Hematopoietic multipotent progenitor cell treated with erythropoietin and hydrocortisone succinate and interleukin-3 and kit ligand, for 8 days (in vitro differentiated cells): Measurements from ENCODE around the gene IFIT3.
"Not testable (repeated sequence)": the region's sequence is repeated elsewhere in the genome, so short reads cannot be mapped to it uniquely, and the experiment has no call there.

Source experiments
- DNase-seq: peaks from one replicate; pipeline ENCODE4 v3.0.0-alpha.2; 2015

IFIT3 gene

DNA sequence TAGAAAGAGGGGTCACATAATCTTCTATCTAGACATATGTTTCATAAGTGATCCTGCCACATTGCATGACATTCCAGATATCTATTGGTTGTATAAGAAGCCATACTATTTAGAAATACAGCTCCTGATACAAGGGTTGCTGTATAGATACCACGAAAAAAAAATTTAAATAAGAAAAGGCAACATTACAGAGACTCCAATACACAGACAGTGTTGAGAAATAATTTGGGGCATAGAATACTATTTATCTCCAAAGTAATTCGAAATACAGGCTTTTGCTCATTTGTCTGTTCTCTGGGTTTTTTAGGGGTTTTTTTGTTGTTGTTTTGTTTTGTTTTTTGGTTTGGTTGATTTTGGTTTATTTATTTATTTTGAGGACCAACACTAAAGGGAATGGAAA lies 23.4 kb upstream of the IFIT3 start:
- no peak for DNase-seq

DNA sequence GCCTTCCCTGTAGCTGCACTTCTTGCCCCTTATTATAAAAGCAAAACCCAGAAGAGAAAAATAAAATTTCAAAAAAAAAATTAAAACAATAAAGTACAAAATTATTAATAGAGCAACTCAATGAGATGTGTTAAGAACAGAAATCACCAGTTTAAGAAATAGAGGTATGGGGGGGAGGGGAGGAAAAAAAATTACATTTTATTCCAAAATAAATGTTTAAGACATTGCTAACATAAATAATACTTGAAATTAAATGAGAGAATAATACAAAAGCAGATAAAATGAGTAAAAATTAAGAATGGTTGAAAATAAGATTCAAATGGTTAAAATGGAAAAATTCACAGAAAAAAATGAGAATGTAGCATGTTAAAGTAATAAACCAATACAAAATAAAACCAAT lies 22.9 kb upstream of the IFIT3 start:
- no peak for DNase-seq

DNA sequence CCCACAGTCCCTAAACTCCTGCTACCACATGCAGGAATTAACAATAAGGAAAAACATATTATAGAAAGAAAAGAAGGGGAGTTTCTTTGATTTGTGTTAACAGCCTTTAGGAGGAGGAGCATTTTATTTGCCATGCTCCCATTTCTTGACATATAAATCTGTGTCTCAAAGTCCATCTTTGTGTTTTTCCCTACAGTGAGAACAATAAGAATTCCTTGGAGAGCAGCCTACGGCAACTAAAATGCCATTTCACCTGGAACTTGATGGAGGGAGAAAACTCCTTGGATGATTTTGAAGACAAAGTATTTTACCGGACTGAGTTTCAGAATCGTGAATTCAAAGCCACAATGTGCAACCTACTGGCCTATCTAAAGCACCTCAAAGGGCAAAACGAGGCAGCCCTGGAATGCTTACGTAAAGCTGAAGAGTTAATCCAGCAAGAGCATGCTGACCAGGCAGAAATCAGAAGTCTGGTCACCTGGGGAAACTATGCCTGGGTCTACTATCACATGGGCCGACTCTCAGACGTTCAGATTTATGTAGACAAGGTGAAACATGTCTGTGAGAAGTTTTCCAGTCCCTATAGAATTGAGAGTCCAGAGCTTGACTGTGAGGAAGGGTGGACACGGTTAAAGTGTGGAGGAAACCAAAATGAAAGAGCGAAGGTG lies 21.9 kb upstream of the IFIT3 start:
- DNase-seq, result no peak

DNA sequence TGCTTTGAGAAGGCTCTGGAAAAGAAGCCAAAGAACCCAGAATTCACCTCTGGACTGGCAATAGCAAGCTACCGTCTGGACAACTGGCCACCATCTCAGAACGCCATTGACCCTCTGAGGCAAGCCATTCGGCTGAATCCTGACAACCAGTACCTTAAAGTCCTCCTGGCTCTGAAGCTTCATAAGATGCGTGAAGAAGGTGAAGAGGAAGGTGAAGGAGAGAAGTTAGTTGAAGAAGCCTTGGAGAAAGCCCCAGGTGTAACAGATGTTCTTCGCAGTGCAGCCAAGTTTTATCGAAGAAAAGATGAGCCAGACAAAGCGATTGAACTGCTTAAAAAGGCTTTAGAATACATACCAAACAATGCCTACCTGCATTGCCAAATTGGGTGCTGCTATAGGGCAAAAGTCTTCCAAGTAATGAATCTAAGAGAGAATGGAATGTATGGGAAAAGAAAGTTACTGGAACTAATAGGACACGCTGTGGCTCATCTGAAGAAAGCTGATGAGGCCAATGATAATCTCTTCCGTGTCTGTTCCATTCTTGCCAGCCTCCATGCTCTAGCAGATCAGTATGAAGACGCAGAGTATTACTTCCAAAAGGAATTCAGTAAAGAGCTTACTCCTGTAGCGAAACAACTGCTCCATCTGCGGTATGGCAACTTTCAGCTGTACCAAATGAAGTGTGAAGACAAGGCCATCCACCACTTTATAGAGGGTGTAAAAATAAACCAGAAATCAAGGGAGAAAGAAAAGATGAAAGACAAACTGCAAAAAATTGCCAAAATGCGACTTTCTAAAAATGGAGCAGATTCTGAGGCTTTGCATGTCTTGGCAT lies 21.1 kb upstream of the IFIT3 start:
- DNase-seq, result no peak

DNA sequence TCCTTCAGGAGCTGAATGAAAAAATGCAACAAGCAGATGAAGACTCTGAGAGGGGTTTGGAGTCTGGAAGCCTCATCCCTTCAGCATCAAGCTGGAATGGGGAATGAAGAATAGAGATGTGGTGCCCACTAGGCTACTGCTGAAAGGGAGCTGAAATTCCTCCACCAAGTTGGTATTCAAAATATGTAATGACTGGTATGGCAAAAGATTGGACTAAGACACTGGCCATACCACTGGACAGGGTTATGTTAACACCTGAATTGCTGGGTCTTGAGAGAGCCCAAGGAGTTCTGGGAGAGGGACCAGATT lies 20.6 kb upstream of the IFIT3 start:
- DNase-seq, result no peak

DNA sequence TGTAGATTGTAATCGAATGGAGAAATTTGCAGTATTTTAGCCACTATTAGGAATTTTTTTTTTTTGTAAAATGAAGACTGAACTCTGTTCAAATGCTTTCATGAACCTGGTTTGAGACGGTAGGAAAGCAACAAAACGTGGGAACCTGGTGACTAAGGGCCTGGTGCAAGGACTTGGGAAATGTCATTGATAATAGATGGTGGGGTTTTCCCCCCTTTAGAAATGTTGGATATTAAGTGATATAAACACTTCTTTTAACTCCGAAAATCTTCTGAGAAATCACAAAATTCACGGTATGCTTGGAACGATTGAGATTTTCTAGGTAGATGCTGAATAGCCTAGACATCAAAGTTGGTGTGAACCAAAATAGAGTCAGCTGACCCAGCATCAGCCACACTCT lies 19.5 kb upstream of the IFIT3 start:
- DNase-seq, result no peak

DNA sequence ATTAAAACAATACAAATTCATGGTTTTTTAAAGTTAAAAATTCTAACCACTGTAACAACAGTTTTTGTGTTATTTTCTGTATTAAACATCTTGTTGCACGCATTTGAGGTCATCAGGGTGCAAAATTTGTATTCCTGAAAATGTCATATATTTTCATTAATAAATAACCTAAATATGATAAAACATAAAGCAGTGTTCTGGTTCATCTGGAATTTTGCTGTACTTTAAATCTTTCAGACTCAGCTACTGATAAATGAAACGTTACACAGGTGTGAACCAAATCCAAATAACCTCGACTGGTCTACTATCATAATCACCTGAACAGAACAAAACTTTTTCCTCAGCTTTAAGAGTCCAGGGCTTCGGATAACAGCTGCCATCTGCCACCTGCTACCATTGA lies 19.1 kb upstream of the IFIT3 start:
- no peak for DNase-seq

DNA sequence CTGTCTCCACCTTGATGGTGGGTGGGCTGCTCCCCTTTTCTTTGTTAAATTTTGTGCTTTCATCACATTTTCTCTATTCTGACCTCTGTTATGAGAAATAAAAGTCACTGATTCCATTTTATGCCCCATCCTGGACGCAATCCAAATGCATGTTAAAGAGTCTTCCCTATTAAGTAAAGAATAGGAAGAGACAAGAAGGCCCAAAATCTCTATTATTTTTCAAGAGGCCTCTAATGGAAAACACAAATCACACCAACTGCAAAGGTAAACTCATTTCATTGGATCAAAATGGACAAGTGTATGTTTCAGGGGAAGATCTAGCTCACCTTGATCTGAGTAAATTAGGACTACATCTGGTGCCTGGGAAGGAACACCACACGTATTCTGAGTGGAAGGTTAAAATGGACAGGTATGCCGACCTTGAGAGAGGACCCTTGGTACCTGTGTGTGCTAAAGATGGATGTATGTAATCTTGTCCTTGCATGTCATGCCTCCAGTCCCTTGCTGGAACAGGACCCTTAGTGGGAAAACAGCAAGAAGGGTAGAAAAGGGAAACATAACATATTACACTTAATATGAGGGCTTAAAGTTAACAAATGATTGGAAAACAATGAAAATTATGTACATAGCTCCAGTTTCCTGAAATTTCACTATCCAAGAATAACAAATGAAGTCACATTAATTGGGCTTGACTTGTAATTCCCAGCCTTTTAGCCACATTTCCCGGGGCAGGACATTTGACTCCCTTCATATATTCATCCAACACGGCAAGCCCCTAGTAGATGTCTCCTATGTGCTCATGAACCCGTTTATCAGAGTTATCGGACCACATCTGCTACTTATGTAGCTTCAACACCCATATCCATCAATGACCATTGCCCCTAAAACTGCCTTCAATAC lies 18.4 kb upstream of the IFIT3 start:
- DNase-seq, result no peak

DNA sequence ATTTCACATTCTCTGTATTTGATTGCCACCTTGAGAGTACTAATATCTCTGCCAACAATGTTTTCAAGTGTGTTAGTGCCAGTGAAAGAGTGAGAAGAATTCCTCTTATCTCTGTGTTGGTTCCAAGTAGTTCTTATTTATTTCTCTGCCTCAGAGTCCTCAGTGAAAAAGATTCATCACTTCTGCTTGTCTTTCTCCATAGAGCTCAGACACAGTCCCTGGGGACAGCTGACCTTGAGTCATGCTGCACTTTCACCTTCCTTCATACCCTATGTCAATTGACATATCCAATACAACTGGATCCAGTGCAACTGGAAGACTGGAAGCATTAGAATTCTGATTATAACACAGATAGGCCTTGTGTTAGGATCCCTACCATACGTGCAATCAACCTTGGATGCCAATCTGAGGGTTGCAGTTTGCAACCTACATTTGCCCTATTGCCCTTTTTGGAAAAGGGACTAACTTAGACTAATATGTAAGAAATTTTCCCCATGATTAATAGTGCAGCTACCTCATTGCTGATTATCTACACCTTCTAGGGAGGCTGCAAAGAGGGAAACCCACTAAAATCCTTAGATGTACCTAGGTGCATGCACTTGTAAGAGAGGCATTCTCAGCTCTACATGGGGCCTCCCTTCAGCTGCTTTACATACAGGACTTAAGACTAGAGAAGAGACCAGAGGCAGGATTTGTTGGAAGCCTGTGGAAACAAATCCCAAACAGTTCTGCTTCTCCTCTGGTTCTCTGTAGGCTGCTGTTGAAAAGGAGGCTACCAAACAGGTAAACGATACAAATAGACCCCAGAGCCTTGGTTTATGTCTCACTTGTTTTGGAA lies 17.5 kb upstream of the IFIT3 start:
- no peak for DNase-seq

DNA sequence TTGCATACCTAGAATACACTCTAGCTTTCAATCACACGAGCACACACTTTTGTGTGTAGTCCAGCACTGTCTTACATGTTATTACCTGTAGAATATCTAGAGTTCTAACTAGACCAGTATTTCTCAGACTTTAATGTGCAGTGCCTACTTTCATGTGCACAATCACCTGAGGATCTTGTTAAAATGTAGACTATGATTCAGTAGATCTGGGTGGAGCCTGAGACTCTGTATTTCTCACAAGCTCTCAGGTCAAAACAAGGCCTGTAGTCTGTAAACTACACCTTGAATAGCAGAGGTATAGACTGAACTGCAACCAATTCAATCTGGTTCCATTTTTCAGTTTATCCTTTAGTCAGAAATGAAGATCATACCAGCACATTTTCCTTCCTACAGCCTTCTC lies 14.8 kb upstream of the IFIT3 start:
- no peak for DNase-seq

DNA sequence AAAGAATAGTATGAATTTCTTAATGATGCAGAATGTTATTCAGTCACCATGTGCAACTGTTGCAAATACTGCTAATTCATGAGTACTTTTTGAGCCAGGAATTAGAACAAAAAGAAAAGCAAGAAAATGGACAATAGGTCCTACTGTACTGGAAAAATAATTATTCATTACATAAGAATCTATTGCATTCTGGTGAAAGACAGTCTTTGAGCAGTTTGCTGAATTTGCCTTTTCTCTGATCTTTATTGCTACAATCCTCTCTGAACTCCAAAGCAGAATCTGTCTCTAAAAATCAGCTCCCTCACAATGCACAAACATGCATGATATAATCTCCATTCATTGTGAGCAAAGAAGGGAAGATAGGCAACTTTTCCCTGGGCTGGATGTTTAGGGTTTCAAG lies 13.1 kb upstream of the IFIT3 start:
- DNase-seq, result no peak

DNA sequence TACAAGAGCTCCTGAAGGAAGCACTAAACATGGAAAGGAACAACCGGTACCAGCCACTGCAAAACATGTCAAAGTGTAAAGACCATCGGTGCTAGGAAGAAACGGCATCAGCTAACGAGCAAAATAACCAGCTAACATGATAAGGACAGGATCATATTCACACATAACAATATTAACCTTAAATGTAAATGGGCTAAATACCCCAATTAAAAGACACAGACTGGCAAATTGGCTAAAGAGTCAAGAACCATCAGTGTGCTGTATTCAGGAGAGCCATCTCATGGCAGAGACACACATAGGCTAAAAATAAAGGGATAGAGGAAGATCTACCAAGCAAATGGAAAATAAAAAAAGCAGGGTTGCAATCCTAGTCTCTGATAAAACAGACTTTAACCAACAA lies 9.8 kb upstream of the IFIT3 start:
- not testable (repeated sequence) for DNase-seq

DNA sequence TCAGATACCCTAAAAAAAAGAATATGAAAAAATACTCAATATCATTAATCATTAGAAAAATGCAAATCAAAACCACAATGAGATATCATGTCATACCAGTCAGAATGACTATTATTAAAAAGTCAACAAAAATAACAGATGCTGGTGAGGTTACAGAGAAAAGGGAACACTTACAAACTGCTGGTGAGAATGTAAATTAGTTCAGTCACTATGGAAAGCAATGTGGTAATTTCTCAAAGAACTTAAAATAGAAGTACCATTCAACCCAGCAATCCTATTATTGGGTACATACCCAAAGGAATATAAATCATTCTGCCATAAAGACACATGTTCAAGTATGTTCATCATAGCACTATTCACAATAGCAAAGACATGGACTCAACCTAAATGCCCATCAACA lies 2.7 kb upstream of the IFIT3 start:
- not testable (repeated sequence) for DNase-seq

DNA sequence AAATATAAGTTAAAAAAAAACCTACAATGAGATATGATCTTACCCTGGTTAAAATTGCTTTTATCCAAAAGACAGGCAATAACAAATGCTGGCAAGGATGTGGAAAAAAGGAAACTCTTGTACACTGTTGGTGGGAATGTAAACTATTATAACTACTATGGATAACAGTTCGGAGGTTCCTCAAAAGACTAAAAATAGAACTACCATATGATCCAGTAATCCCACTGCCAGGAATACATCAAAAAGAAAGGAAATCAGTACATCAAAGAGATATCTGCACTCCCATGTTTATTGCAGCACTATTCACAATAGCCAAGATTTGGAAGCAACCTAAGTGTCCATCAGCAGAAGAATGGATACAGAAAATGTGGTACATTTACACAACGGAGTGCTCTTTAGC lies 1.9 kb upstream of the IFIT3 start:
- not testable (repeated sequence) for DNase-seq

DNA sequence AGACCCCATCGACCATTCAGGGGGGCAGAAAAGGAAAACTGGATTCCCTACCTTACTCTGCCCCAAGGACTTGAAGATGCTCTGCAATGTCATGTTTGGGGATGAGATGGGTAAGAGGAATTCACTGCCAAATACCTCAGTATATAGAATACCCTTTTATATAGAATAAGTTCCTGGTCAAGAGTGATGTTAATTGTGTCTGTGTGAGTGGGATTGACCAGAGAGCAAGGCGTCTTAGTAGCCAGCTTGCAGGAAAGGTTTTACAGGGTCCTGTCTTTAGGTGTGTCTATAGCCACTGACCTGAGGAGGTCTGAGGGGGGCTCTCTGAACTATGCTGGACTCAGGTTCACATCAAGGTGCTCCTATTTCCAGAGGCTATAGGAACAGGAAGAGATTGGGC lies 1.4 kb downstream of the IFIT3 start:
- no peak for DNase-seq

DNA sequence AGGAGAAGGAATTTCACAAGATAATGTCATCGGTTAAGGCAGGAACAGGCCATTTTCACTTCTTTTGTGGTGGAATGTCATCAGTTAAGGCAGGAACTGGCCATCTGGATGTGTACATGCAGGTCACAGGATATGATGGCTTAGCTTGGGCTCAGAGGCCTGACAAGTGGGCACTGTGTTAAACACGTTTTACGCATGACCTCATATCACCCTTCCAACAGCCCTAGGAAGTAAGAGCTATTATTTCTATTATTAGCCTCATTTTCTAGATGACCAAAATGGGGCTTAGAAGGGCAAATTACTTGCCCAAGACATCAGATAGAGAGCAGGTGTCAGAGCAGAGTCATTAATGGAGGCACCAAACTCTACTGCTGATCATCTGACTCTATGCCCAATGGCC lies 2.2 kb downstream of the IFIT3 start:
- DNase-seq, result not testable (repeated sequence)

DNA sequence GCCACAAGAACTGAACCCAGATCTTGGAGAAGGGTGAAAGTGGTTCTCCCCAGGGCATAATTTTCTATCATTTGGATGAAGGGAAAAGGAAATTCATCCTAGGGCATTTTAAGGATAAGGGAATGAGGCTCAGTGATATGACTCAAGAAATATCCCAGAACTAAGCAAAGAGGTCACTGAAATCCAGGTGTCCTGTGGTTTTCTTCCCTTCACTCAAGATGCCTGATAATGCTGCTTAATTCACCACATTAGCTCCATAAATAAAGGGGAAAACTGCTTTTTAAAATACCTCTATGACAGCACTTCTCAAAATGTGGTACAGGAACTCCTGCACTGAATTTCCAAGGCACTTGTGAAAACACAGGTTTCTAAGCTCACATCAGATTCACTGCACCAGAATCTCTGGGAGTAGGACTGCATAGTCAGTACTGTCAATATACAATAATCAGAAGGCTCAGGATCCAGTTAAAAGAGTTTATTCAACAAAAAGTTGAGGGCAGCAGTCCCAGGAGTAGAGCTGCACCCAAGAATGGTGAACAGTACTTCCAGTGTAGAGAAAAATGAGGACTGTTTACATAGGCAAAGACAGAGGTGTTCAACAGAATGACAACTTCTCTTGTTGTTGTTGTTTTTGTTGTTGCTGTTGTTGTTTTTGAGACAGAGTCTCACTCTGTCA lies 2.9 kb downstream of the IFIT3 start:
- no peak for DNase-seq

DNA sequence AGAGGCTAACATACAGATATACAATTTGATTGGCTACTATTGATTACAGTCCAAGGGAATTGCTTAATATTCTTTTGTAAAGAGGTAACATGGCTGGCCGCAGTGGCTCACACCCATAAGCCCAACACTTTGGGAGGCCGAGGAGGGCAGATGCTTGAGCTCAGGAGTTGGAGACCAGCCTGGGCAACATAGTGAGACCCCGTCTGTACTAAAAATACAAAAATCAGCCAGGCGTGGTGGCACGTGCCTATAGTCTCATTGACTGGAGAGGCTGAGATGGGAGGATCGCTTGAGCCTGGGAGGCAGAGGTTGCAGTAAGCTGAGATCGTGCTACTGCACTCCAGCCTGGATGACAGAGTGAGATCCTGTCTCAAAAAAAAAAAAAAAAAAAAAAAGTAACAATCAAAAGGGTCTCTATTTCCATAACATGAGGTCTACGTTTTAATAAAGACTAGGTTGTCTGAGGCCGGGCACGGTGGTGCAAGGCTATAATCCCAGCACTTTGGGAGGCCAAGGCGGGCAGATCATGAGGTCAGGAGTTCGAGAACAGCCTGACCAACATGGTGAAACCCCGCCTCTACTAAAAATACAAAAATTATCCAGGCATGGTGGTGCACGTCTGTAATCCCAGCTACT lies 3.8 kb downstream of the IFIT3 start:
- DNase-seq, result not testable (repeated sequence)

DNA sequence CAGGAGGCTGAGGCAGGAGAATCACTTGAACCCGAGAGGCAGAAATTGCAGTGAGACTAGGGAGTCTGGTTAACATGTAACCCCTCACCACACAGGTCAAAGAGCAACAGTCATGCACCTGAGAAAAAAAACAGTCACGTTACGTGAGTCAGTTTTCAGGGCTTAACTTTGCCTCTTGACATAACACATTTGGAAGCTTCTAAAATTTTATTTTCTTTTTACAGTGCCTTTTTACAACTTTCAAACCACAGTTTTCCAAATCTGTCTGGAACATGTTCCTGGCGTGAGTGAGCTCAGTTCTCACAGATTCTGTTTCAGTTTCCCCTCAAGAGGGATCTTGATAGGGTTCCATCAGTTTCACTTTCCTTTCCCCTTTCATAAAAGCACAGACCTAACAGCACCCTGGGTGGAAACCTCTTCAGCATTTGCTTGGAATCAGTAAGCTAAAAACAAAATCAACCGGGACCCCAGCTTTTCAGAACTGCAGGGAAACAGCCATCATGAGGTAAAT lies 4.4 kb downstream of the IFIT3 start:
- DNase-seq, result peak; percentile 71

DNA sequence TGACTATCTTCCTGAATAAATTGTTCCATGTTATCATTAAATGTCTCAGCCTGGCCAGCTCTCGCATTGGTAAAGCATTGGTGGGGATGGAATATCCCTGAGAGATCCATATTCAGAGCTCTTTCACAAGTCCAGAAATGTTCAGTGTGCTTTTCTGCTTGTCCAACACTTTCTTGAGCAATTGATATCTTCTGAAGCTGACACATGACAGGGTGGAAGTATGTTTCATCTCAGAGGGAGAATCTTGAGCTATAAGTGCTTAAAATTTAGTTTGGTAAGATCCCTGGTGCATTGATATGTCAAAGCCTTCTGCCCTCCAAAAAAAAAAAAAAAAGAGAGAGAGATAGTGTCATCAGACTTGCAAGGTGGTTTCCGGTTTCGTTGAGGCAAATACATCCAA lies 7.4 kb downstream of the IFIT3 start:
- DNase-seq, result no peak

DNA sequence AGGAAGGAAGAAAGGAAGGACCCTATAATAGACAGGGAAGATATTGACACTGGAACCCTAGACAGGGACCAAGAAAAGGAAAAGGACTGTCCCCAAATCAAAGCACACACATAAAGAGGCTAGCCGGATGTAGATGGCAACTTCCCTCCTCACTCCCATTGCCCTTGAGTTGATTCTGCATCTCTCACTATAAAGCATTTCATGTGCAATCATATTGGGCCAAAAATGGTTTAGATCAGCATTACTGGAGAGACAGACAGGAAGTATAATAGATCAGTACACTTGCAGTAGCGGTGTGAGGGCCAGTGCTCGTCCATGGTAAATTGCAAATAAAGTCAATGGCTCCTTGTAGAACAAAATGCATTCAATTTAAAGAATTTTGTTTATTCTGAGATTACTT lies 8.4 kb downstream of the IFIT3 start:
- no peak for DNase-seq

DNA sequence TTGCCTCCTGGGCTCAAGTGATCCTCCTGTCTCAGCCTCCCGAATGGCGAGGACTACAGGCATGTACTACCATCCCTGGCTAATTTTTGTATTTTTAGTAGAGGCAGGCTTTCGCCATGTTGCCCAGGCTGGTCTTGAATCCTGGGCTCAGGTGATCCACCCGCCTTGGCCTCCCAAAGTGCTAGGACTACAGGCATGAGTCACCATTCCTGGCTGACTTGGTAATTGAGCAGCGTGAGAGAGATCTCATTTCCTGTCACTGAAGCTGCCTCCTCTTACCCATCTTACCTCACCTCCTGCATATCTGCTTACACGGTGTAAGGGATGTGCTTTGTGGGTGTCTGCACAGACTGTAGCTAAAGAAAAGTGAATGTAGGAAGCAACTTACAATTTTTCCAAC lies 9.7 kb downstream of the IFIT3 start:
- DNase-seq, result no peak
